ENCODE measurements around the gene ST8SIA6.
"Not testable (repeated sequence)": the region's sequence is repeated elsewhere in the genome, so short reads cannot be mapped to it uniquely, and the experiment has no call there.

Gene ST8SIA6

DNA sequence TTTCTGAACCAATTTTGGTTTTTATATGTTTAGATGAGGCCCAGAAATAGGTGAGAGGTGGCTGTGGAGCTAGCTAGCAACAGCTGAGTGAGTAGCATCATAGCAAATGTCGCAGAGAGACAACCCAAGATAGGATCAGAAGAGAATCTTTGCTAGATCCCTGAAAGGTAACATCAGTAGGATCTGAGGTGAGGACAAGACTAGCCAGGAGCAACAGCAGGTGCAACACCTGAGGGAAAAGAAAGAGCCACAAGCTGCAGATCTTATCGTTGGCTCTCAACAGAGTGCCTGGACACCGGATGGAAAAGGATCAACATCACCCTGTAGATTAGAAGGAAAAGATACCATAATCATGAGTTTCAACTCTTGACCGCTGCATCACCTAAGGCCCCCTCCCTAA lies 4.4 kb downstream of the ST8SIA6 start:
- in situ Hi-C loops (cut with MboI; ENCODE audit: low pct_unique_long_range_greater_than_20kb, low sequenced_read_pairs, unreplicated experiment), result no loop called here
- TF ChIP-seq, protein P1, sequence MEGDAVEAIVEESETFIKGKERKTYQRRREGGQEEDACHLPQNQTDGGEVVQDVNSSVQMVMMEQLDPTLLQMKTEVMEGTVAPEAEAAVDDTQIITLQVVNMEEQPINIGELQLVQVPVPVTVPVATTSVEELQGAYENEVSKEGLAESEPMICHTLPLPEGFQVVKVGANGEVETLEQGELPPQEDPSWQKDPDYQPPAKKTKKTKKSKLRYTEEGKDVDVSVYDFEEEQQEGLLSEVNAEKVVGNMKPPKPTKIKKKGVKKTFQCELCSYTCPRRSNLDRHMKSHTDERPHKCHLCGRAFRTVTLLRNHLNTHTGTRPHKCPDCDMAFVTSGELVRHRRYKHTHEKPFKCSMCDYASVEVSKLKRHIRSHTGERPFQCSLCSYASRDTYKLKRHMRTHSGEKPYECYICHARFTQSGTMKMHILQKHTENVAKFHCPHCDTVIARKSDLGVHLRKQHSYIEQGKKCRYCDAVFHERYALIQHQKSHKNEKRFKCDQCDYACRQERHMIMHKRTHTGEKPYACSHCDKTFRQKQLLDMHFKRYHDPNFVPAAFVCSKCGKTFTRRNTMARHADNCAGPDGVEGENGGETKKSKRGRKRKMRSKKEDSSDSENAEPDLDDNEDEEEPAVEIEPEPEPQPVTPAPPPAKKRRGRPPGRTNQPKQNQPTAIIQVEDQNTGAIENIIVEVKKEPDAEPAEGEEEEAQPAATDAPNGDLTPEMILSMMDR (IDR thresholded peaks at IDR 0.05; ENCODE audit: extremely low read depth, insufficient read depth, missing control alignments), result no peak
- no peak for DNase-seq (ENCODE audit: low spot score)

DNA sequence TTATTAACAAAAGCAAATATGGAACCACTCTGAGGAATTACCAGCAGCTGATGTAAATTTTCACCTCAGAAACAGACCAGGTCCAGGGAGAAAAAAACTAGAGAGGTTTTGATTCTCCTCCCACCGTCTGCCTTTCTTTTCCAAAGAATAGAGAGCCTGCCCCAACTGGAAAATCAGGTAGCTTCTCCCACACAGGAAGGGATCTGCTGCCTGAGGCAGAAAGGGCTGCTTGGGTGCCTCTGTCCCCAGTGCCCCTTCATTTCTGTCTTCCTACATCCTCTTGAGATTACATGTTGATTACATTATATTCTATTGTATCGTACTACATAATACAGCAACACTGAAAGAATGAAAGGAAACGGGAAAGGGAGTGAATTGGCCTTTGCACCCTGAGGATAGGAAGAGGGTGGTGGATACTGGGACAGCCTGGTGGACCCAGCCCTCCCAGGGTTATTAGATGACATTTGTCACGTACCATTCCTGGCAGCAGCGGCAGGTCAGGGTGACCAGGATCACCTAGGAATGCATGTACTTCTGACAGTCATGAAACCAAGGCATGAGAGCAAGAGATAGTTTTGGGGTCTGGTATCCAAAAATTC lies 8.9 kb downstream of the ST8SIA6 start:
- TF ChIP-seq, protein P1 (IDR thresholded peaks at IDR 0.05; ENCODE audit: extremely low read depth, insufficient read depth, missing control alignments), result no peak
- DNase-seq (ENCODE audit: low spot score), result no peak
- in situ Hi-C loops (cut with MboI; ENCODE audit: low pct_unique_long_range_greater_than_20kb, low sequenced_read_pairs, unreplicated experiment), result loop anchor here (25.0 kb wide), 1 partner anchor 608 kb away; no protein-coding TSS in a partner anchor

DNA sequence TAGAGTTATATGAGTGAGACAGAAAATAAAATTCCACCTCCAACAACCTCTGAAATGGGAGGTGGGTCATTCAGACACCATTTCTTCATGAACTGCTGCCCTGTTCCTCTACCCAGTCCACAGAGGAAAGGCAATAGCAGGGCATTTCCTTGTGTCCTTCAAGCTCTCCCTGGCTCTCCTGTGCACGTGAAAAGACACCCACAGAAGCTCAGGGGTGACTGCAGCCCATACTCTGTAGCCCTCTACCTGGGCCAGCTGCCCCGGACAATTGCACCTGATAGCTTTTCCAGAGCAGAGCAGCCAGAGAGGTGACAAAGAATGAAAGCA lies 10.0 kb downstream of the ST8SIA6 start:
- no peak for DNase-seq (ENCODE audit: low spot score)
- in situ Hi-C loops (cut with MboI; ENCODE audit: low pct_unique_long_range_greater_than_20kb, low sequenced_read_pairs, unreplicated experiment), result loop anchor here (25.0 kb wide), 1 partner anchor 607 kb away; no protein-coding TSS in a partner anchor
- TF ChIP-seq, protein P1 (IDR thresholded peaks at IDR 0.05; ENCODE audit: extremely low read depth, insufficient read depth, missing control alignments), result no peak

DNA sequence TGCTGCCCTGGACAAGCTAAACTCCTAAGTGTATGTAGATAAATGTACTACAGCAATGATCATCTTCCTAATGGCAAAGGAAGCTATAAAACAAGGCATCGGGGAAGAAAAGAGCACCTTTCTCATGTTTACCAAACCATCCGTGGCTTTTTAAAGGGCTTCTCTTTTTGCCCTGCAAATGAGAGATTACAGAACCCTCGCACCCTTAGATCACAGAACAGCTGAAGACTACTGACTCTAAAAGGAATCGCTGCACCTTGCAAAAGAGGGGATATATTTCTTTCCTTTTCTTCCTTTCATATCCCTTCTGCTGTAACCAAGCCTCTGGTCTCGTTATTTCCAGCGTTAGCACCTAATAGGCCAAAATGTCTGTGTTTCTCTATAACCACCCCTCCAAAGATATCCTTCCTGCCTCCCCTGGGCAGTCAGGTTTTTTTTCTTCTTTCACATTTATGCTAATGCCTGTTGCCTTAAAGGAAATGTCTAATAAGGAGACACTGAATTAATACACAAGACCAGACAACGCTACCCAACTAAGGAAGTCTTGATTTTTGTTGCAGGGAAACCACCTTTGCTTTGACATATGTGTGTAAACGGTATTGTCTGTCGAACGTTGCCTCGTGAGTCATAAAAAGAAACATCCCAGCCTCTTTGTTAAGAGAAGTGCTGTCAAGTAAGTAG lies 10.5 kb downstream of the ST8SIA6 start:
- DNase-seq (ENCODE audit: low spot score), result peak; percentile 44
- TF ChIP-seq, protein P1 (IDR thresholded peaks at IDR 0.05; ENCODE audit: extremely low read depth, insufficient read depth, missing control alignments), result no peak
- in situ Hi-C loops (cut with MboI; ENCODE audit: low pct_unique_long_range_greater_than_20kb, low sequenced_read_pairs, unreplicated experiment), result loop anchor here (25.0 kb wide), 1 partner anchor 607 kb away; no protein-coding TSS in a partner anchor

GRCh38 chr10:17438583-17438982 lies 15.8 kb downstream of the ST8SIA6 start:
- in situ Hi-C loops (cut with MboI; ENCODE audit: low pct_unique_long_range_greater_than_20kb, low sequenced_read_pairs, unreplicated experiment), result loop anchor here (25.0 kb wide), 1 partner anchor 601 kb away; no protein-coding TSS in a partner anchor
- DNase-seq (ENCODE audit: low spot score), result no peak
- TF ChIP-seq, protein P1 (IDR thresholded peaks at IDR 0.05; ENCODE audit: extremely low read depth, insufficient read depth, missing control alignments), result no peak

DNA sequence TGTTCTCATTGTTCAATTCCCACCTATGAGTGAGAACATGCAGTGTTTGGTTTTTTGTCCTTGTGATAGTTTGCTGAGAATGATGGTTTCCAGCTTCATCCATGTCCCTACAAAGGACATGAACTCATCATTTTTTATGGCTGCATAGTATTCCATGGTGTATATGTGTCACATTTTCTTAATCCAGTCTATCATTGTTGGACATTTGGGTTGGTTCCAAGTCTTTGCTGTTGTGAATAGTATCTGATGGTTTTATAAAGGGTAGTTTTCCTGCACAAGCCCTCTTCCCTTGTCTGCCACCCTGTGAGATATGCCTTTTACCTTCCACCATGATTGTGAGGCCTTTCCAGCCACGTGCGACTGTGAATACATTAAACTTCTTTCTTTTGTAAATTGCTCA lies 17.8 kb downstream of the ST8SIA6 start:
- not testable (repeated sequence) for DNase-seq (ENCODE audit: low spot score)
- in situ Hi-C loops (cut with MboI; ENCODE audit: low pct_unique_long_range_greater_than_20kb, low sequenced_read_pairs, unreplicated experiment), result loop anchor here (25.0 kb wide), 1 partner anchor 599 kb away; no protein-coding TSS in a partner anchor

DNA sequence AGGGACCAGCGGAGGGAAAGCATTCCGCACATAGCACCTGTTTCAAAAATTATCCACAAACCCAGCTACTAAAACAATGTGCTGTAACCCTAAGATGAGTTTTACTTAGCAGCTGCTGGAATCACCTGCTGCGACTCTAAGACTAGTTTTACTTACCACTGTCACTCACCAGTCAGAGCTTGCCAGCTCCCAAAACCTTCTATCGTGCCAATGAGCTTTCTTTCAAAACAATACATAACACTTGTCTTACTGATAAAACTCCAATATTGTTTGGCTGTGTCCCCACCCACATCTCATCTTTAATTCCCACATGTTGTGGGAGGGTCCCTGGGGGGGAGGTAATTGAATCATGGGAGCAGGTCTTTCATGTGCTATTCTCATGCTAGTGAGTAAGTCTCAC lies 18.4 kb downstream of the ST8SIA6 start:
- TF ChIP-seq, protein P1 (IDR thresholded peaks at IDR 0.05; ENCODE audit: extremely low read depth, insufficient read depth, missing control alignments), result no peak
- in situ Hi-C loops (cut with MboI; ENCODE audit: low pct_unique_long_range_greater_than_20kb, low sequenced_read_pairs, unreplicated experiment), result loop anchor here (25.0 kb wide), 1 partner anchor 599 kb away; no protein-coding TSS in a partner anchor
- DNase-seq (ENCODE audit: low spot score), result no peak
